GM18858 (cell line): Measurements from ENCODE around the gene DUSP22.

Experiments used
- ATAC-seq: cut with Tn5 transposase; IDR thresholded peaks from one replicate; pipeline ENCODE4 v1.9.1; 2021; ENCODE audit not compliant: unreplicated experiment

Gene DUSP22

GRCh38 chr6:308768-309167, 16.5 kb downstream of the DUSP22 start:
- no peak for ATAC-seq

GRCh38 chr6:309947-310346, 17.7 kb downstream of the DUSP22 start:
- ATAC-seq: no peak

- ATAC-seq: no peak
Measured at GRCh38 chr6:310671-311070, 18.4 kb downstream of the DUSP22 start.

- no peak for ATAC-seq
Measured at GRCh38 chr6:311679-312220, 19.5 kb downstream of the DUSP22 start.

GRCh38 chr6:313087-313486, 20.8 kb downstream of the DUSP22 start:
- no peak for ATAC-seq

- ATAC-seq: no peak
Measured at GRCh38 chr6:313917-314316, 21.6 kb downstream of the DUSP22 start.

- no peak for ATAC-seq
Measured at GRCh38 chr6:314377-314776, 22.1 kb downstream of the DUSP22 start.

GRCh38 chr6:315226-315625, 22.9 kb downstream of the DUSP22 start:
- ATAC-seq: no peak

GRCh38 chr6:315921-316752, 23.9 kb downstream of the DUSP22 start:
- peak; percentile 17 for ATAC-seq

- ATAC-seq: no peak
Measured at GRCh38 chr6:316753-317038, 24.4 kb downstream of the DUSP22 start.

GRCh38 chr6:317060-317447, 24.8 kb downstream of the DUSP22 start:
- no peak for ATAC-seq

GRCh38 chr6:317448-318144, 25.3 kb downstream of the DUSP22 start:
- ATAC-seq: peak; percentile 25

- no peak for ATAC-seq
Measured at GRCh38 chr6:318243-318890, 26.1 kb downstream of the DUSP22 start.

- peak; percentile 35 for ATAC-seq
Measured at GRCh38 chr6:319177-320131, 27.2 kb downstream of the DUSP22 start.

GRCh38 chr6:320351-321157, 28.3 kb downstream of the DUSP22 start:
- ATAC-seq: no peak

- ATAC-seq: no peak
Measured at GRCh38 chr6:321158-321438, 28.8 kb downstream of the DUSP22 start.

- ATAC-seq: no peak
Measured at GRCh38 chr6:321536-322258, 29.4 kb downstream of the DUSP22 start.

- ATAC-seq: no peak
Measured at GRCh38 chr6:322259-322930, 30.1 kb downstream of the DUSP22 start.
